Pons (tissue), 1 donor: ENCODE measurements around the gene PDE4D.

Experiments
- DNase-seq: peaks from one replicate; pipeline ENCODE4 v3.0.0-alpha.2; 2016; ENCODE audit warnings: low spot score

The PDE4D gene

GRCh38 chr5:59171131-59171530 is 722.4 kb downstream of the PDE4D start:
- no peak for DNase-seq

DNA sequence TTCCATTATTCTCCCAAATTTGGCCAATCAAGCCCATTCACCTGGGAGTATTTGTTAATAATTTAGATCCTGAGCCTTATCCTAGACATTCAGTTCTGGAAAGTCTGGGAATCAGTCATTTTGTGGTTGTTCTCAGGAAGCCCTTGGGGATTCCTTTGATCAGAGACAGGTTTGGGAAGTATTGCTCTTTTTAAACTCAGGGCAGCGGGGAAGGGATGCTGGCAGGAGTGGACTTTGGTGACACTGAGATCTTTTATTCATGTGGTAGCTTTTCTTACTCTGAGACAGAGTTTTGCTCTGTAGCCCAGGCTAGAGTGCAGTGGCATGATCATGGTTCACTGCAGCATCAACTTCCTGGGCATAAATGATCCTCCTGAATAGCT is 723.8 kb downstream of the PDE4D start:
- DNase-seq = no peak

DNA sequence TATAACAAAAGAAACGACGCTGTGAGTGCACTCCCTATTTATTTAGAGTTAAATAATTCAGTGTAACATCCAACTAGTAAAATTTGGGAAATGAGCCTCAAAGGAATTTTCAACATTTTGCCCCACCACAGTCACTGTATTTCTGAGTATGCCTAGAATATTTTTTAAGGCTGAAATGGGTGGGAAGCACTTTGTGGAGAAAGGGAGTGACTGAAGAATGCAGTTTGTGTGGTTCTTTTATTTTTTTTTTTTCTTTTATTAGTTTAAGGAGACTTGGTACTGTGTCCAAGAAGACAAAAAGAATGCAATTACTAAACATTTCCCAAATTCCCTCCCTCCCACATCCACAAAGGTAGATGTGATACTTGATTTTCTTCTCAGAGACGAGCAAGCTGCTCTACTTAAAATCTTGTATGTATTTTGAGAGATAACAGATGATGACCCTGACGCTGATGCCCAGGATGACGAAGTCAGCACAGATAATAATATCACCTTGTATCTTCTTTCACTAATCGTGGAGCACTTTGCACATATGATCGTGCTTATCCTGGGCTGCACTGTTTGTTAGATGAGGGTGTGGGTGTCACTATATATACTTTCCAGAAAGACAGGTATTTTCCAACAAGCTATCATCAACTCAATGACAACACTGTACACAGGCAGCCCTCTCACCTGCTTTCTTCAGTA is 724.3 kb downstream of the PDE4D start:
- DNase-seq = no peak

DNA sequence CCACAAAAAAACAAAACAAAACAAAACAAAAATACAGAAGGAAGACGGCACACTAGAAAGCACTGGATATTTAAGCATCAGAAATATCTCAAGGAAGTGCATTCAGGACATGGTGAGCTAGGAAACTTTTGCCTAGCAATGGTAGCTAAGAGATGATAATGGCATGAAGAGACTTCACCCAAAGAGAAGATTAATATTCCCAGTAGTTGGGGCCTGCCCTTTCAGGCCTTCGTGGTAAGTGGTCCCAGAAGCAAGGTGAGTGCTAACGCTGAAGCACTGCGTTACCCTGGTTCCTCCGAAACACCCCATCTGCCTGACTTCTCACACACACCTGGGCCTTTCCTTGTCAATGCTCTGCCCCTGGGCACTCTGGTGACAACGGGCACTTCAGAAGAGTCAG is 725.5 kb downstream of the PDE4D start:
- DNase-seq = no peak

- DNase-seq = no peak
Observed at GRCh38 chr5:59164041-59164830, 729.3 kb downstream of the PDE4D start.

GRCh38 chr5:59161221-59162105 is 732.1 kb downstream of the PDE4D start:
- no peak for DNase-seq

DNA sequence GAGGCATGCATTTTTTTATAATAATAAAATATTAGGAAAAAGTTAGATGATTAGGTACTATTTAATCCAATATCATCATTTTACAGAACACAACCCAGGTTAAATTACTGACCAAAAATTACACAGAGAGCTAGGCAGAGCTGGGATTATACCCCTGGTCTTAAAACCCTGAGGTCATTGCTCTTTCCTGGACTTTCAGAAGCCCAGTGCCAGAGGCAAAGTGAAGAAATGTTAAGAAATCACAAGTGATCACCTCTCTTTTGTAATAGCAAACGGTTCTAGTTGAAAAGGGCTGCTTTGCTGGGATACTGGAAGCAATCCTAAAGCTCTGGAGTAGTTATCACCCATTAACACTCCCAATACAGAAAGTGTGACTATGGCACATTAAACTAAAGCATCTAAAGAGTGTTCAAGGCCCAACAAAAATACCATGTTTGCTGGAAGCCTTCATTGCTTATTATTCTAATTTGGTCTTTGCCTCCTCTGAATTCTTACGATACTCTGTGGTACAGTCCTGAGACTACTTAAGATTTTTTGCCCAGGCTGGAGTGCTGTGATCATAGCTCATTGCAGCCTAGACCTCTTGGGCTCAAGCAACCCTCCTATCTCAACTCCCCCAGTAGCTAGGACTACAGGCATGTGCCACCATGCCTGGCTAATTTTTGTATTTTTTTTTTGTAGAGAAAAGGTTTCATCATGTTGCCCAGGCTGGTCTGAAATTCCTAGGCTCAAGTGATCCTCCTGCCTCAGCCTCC is 734.7 kb downstream of the PDE4D start:
- no peak for DNase-seq

GRCh38 chr5:59158165-59158564 is 735.4 kb downstream of the PDE4D start:
- DNase-seq = no peak

DNA sequence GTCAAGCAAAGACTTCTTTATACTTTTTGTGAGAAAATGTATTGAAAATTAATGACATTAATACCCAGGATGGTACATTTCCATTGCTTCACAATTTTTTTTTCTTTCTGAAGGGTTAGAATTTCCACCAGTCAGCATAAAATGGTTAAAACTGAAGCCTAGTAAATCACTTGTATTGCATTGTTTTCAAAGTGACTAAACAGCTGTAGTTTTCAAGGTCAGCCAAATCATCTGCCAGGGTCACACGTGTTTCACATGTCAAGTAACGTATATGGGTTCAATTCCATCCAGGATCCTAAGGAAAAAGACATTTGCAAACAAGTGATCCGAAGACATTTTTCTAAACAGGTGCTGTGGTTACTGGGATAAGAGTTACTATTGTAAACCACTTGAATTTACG is 736.5 kb downstream of the PDE4D start:
- no peak for DNase-seq

- DNase-seq = no peak
Observed at GRCh38 chr5:59152701-59153245, 740.8 kb downstream of the PDE4D start.

DNA sequence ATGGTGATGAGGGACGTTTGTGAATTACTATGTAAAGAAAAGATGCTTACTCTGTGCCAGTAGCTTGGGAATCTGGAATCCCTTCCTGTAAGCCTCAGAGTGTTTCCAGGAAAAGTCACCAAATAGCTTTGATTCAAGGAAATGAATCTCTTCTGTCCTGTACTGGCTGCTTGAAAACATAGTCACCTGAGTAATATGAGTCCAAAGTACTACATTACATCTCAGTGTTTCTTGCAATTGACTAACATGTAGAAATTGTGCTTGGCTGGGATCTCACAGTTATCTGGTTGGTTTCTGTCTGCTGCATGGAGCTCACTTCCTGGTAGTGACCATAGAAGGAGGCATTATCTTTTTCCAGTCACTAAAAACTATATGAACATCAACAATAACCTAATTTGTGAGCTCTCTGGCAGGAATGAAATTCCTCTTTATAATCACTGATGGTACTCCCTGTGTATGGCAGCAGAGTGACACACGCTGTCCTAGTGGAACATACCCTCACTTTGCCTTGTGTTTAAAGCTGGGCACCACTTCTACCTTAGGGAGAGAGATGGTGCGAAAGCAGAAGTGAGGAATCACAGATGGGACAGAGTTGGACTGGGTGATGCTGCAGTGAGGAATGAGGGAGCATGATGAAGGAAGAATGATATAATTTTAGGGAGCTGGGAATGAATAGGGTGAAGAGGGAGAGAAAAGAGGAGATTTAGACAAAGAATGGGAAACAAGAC is 742.2 kb downstream of the PDE4D start:
- no peak for DNase-seq

- no peak for DNase-seq
Observed at GRCh38 chr5:59149827-59150226, 743.7 kb downstream of the PDE4D start.

GRCh38 chr5:59149271-59149670 is 744.3 kb downstream of the PDE4D start:
- DNase-seq = no peak

- no peak for DNase-seq
Observed at GRCh38 chr5:59146729-59147128, 746.8 kb downstream of the PDE4D start.

DNA sequence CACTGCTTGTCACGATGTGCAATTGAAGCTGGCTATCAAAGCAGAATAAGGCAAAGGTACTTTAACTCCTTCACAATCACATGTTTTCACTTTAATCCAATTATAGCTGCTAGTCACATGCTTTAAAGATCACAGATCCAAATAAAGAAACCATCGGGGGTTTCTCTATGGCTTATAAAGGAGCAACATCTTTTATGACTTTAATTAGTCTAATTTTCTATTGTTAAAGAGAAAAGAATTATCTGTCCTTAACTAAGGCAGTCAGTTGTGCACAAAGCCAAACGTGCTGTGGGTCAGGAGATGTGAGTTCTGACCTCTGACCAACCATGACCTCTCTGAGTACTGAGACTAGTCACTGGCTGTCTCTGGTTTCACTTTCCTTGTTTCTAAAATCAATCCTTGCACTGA is 749.6 kb downstream of the PDE4D start:
- no peak for DNase-seq

GRCh38 chr5:59142927-59143326 is 750.6 kb downstream of the PDE4D start:
- no peak for DNase-seq

DNA sequence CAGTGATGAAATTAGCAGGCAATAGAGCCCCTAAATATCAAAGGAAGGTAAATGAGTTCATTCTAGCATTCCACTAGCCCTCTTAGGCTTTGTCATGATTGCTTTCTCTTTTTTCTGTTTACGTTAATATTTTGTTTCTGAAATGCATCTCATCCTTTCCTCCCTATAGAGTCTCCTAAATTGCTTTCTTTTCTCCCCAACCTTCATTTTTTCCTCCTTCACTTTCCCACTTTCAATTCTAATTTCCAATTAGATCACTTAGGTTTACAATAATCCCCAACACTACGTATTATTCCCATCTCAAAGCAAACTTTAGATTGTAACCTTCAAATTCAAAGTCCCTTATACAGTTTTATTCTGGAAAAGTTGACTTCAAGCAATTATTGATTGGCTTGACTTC is 751.4 kb downstream of the PDE4D start:
- DNase-seq = no peak

GRCh38 chr5:59140133-59140532 is 753.4 kb downstream of the PDE4D start:
- no peak for DNase-seq

GRCh38 chr5:59139695-59140094 is 753.8 kb downstream of the PDE4D start:
- no peak for DNase-seq

- no peak for DNase-seq
Observed at GRCh38 chr5:59138509-59138908, 755.0 kb downstream of the PDE4D start.

- DNase-seq = no peak
Observed at GRCh38 chr5:59137846-59138245, 755.7 kb downstream of the PDE4D start.
